GM18505 (cell line): ENCODE measurements around the gene LGALS7.

Source experiments
- ATAC-seq: cut with Tn5 transposase; IDR thresholded peaks from one replicate; pipeline ENCODE4 v1.9.1; 2021; ENCODE audit not compliant: unreplicated experiment
- POLR2A ChIP-seq: IDR thresholded peaks from 4 replicates; pipeline ENCODE4 v1.6.1; 2011; ENCODE audit warnings: borderline replicate concordance; ENCODE audit not compliant: insufficient read depth, insufficient read length; ENCODE audit errors: extremely low read depth

Gene LGALS7

GRCh38 chr19:38725469-38726283 is 47.6 kb downstream of the LGALS7 start:
- ATAC-seq: no peak
- no peak for TF ChIP-seq POLR2A

DNA sequence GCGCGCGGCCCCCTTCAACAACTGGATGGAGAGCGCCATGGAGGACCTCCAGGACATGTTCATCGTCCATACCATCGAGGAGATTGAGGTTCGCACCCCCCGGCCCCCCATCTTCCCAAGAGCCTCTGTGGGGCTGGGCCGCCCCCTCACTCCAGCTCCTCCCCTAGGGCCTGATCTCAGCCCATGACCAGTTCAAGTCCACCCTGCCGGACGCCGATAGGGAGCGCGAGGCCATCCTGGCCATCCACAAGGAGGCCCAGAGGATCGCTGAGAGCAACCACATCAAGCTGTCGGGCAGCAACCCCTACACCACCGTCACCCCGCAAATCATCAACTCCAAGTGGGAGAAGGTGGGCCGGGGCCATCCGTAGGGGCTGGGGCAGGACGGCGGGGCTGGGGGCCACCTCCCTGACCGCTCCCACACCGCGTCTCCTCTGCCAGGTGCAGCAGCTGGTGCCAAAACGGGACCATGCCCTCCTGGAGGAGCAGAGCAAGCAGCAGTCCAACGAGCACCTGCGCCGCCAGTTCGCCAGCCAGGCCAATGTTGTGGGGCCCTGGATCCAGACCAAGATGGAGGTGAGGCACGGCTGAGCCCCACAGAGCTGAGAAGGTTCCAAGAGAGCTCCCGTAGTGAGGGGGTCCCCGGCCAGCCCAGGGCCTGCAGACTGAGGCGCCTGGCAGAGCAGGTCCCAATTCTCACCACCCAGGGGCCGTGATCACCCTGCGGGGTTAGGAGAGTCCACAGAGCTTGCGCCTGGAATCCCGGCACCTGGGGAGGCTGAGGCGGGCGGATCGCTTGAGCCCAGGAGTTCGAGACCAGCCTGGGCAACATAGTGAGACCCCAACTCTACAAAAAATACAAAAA is 49.1 kb downstream of the LGALS7 start:
- TF ChIP-seq POLR2A: no peak
- ATAC-seq: no peak

- ATAC-seq: no peak
- TF ChIP-seq POLR2A: no peak
Observed at GRCh38 chr19:38723606-38723965, 49.7 kb downstream of the LGALS7 start.

DNA sequence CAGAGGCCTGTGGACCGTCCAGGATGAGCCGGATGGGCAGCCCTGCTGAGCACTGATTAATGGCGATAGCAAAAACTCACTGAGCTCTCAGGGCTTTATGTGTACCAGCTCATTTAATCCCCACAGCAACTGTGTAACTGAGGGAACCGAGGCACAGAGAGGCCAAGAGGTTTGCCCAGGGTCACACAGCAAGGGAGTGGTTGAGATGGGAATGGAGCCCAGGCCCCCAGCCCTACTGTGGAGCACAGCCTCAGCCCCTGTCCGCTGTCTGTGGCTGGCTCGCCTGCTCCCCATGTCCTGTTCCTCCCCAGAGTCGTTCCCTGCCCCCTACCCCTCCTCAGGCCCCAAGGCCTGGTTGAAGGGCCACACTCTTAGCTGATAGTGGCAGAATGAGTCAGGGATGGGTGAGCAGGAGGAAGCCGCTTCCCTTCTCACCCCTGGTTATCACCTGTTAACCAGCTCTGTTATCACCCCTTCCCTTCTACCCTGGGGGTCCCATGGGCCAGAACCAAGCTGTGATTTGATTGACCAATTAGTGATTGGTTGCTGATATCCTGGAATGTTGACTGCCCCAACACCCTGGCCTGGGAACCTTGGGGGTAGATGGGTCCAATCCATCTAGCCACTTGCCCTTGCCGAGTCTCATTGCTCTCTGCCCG is 50.2 kb downstream of the LGALS7 start:
- TF ChIP-seq POLR2A: no peak
- no peak for ATAC-seq

- no peak for ATAC-seq
- TF ChIP-seq POLR2A: no peak
Observed at GRCh38 chr19:38721979-38722773, 51.1 kb downstream of the LGALS7 start.

- no peak for ATAC-seq
- TF ChIP-seq POLR2A: no peak
Observed at GRCh38 chr19:38721496-38721895, 51.8 kb downstream of the LGALS7 start.
